A549 (cell line): ENCODE data around the gene TSPAN10. TPM values are rescaled to one million over a fixed set of nuclear protein-coding genes. Genes with fewer than 3 reads are reported as not detected.
A peak's percentile ranks its signal among the peaks of the same experiment; 100 is the strongest.

ENCODE experiments used
- ATAC-seq, 2 experiments: fragments of 200-7000 bp in 1 of 2; fragments of >200 bp in 1 of 2; cut with Nextera tagmentation in 1 of 2; cut with Tn5 transposase in 1 of 2; 3 replicates each; pipeline versions ENCODE4 v1.8.0 to v1.9.1; 2018 to 2020; ENCODE audit warnings: mild to moderate bottlenecking in 1 of 2, moderate library complexity in 1 of 2
- CTCF ChIA-PET: fragments of 300-600 bp; sonication (Branson Sonifier 250); formaldehyde crosslinking; extraction: SDS; loops from one replicate; lab custom pipeline; 2021; ENCODE audit warnings: antibody characterized with exemption, inconsistent platforms; lab: Yijun Ruan, JAX
- POLR2A ChIA-PET: fragments of 350-600 bp; formaldehyde crosslinking; extraction: SDS; loops from one replicate; lab custom pipeline; 2021; ENCODE audit warnings: antibody characterized with exemption, inconsistent platforms; lab: Yijun Ruan, JAX
- DNase-seq, 2 experiments: peaks; one replicate each; pipeline versions ENCODE4 v3.0.0 to v3.0.0-alpha.2; 2011 to 2016; ENCODE audit warnings: low read depth in 1 of 2, low spot score in 1 of 2
- FAIRE-seq: peaks from 2 replicates; lab custom pipeline; 2011; peaks lifted over from hg19 to GRCh38; lab: Jason Lieb, UNC
- H3K27ac ChIP-seq, 2 experiments: fragments of >200 bp; sonication (Bioruptor Twin); formaldehyde crosslinking; 3 replicates each; pipeline ENCODE4 v1.5.1; 2016 to 2017
- H3K4me1 ChIP-seq: fragments of >200 bp; sonication (Bioruptor Twin); formaldehyde crosslinking; 3 replicates; pipeline ENCODE4 v1.6.1; 2016
- H3K4me2 ChIP-seq: fragments of >200 bp; sonication (Bioruptor Twin); formaldehyde crosslinking; 3 replicates; pipeline ENCODE4 v1.6.1; 2016
- H3K4me3 ChIP-seq: fragments of >200 bp; sonication (Bioruptor Twin); formaldehyde crosslinking; 3 replicates; pipeline ENCODE4 v1.5.1; 2016
- H3K9me3 ChIP-seq: fragments of >200 bp; sonication (Bioruptor Twin); formaldehyde crosslinking; 3 replicates; pipeline ENCODE4 v1.6.1; 2016
- BHLHE40 ChIP-seq: IDR thresholded peaks from 2 replicates; pipeline ENCODE4 v1.6.1; 2012; ENCODE audit warnings: low read depth, low read length, inconsistent platforms
- CBX8 ChIP-seq: fragments of 200-600 bp; sonication (generic); IDR thresholded peaks from 2 replicates; pipeline ENCODE4 v1.6.1; 2016
- CHD2 ChIP-seq: fragments of 150-350 bp; IDR thresholded peaks from 2 replicates; pipeline ENCODE4 v1.6.1; 2014; ENCODE audit warnings: low read length; ENCODE audit not compliant: partially characterized antibody
- CHD4 ChIP-seq: fragments of 200-600 bp; sonication (generic); IDR thresholded peaks from 2 replicates; pipeline ENCODE4 v1.6.1; 2016; ENCODE audit warnings: antibody characterized with exemption, mild to moderate bottlenecking, borderline replicate concordance
- EHMT2 ChIP-seq: fragments of 200-600 bp; sonication (generic); IDR thresholded peaks from 2 replicates; pipeline ENCODE4 v1.6.1; 2016; ENCODE audit warnings: antibody characterized with exemption, low read depth, mild to moderate bottlenecking, moderate library complexity
- FOSL2 ChIP-seq, 2 experiments: fragments of 450-650 bp in 1 of 2; fragments of >200 bp in 1 of 2; sonication (Bioruptor Twin) in 1 of 2; formaldehyde crosslinking; IDR thresholded peaks; 2 replicates each; pipeline versions ENCODE4 v1.5.0 to v1.6.1; 2016 to 2020; ENCODE audit warnings: mild to moderate bottlenecking in 1 of 2, moderate library complexity in 1 of 2
- FOXS1 ChIP-seq: fragments of 250-450 bp; sonication (Bioruptor Pico); IDR thresholded peaks from 2 replicates; pipeline ENCODE4 v1.5.0; 2020; ENCODE audit warnings: mild to moderate bottlenecking, moderate library complexity
- GATA3 ChIP-seq: IDR thresholded peaks from 2 replicates; pipeline ENCODE4 v1.6.1; 2012; ENCODE audit warnings: borderline replicate concordance
- HEYL ChIP-seq: fragments of 250-450 bp; sonication (Bioruptor Pico); IDR thresholded peaks from 2 replicates; pipeline ENCODE4 v1.8.0; 2021; ENCODE audit warnings: mild to moderate bottlenecking, moderate library complexity
- JUN ChIP-seq, 2 experiments: fragments of >200 bp; sonication (Bioruptor Twin); formaldehyde crosslinking; IDR thresholded peaks; 2 replicates in 1 of 2; 3 replicates in 1 of 2; pipeline ENCODE4 v1.6.1; 2016 to 2017
- JUNB ChIP-seq: fragments of >200 bp; sonication (Bioruptor Twin); formaldehyde crosslinking; IDR thresholded peaks from 2 replicates; pipeline ENCODE4 v1.6.1; 2016
- MAFK ChIP-seq: fragments of 450-650 bp; IDR thresholded peaks from 2 replicates; pipeline ENCODE4 v1.6.1; 2014; ENCODE audit not compliant: partially characterized antibody
- NFE2L2 ChIP-seq: fragments of 150-350 bp; conservative IDR thresholded peaks from 2 replicates; pipeline ENCODE4 v1.6.1; 2014; ENCODE audit warnings: low read length
- NPAS2 ChIP-seq: fragments of 250-450 bp; sonication (Bioruptor Pico); IDR thresholded peaks from 2 replicates; pipeline ENCODE4 v1.8.0; 2022; ENCODE audit warnings: mild to moderate bottlenecking, moderate library complexity, borderline replicate concordance
- PHF8 ChIP-seq: fragments of 200-600 bp; sonication (generic); IDR thresholded peaks from 2 replicates; pipeline ENCODE4 v1.6.1; 2016; ENCODE audit warnings: low read depth, mild to moderate bottlenecking, antibody characterized with exemption, moderate library complexity, borderline replicate concordance
- POLR2AphosphoS2 ChIP-seq: conservative IDR thresholded peaks from 2 replicates; pipeline ENCODE4 v1.6.1; 2012; ENCODE audit warnings: low read length, improper control_type of control experiment, inconsistent platforms
- RAD21 ChIP-seq, 2 experiments: fragments of >200 bp in 1 of 2; sonication (Bioruptor Twin) in 1 of 2; formaldehyde crosslinking in 1 of 2; IDR thresholded peaks in 1 of 2; conservative IDR thresholded peaks in 1 of 2; 2 replicates in 1 of 2; 3 replicates in 1 of 2; pipeline ENCODE4 v1.6.1; 2012 to 2018; ENCODE audit warnings: inconsistent platforms in 1 of 2
- RCOR1 ChIP-seq: fragments of 150-350 bp; IDR thresholded peaks from 2 replicates; pipeline ENCODE4 v1.6.1; 2014; ENCODE audit warnings: antibody characterized with exemption, low read length, low read depth
- RFX5 ChIP-seq: fragments of 450-650 bp; IDR thresholded peaks from 2 replicates; pipeline ENCODE4 v1.7.1; 2014; ENCODE audit warnings: antibody characterized with exemption, mild to moderate bottlenecking, moderate library complexity
- SREBF2 ChIP-seq: fragments of 450-650 bp; IDR thresholded peaks from 2 replicates; pipeline ENCODE4 v1.6.1; 2014; ENCODE audit warnings: mild to moderate bottlenecking, moderate library complexity
- TFCP2L1 ChIP-seq: fragments of 250-450 bp; sonication (Bioruptor Pico); IDR thresholded peaks from 2 replicates; pipeline ENCODE4 v1.5.0; 2021; ENCODE audit warnings: mild to moderate bottlenecking
- WGBS: methylation state at CpG from one replicate; pipeline ENCODE4 v1.1.6; 2017; ENCODE audit errors: missing lambda C conversion rate; 5-methylcytosine and 5-hydroxymethylcytosine counted together
- polyA plus RNA-seq, 4 experiments: library from polyadenylated mRNA; depleted of rRNA in 3 of 4; stranded (reverse); fragments of >200 nt; fragmentation: RNase III in 1 of 4; extraction: RNeasy Plus Mini Kit Qiagen cat#74134 plus additional on column Dnase treatment in 1 of 4; gene quantifications; 2 replicates in 3 of 4; 3 replicates in 1 of 4; pipeline ENCODE4 v1.2.3, GENCODE V29; 2011 to 2017
- TF ChIP-seq, protein P1 (sequence below): fragments of 150-350 bp; IDR thresholded peaks from 2 replicates; pipeline ENCODE4 v1.6.1; 2014; ENCODE audit warnings: low read depth, mild to moderate bottlenecking, low read length
- TF ChIP-seq, protein P2 (sequence below): fragments of 250-450 bp; sonication (Bioruptor Pico); IDR thresholded peaks from 2 replicates; pipeline ENCODE4 v1.5.0; 2021; ENCODE audit warnings: mild to moderate bottlenecking, moderate library complexity, borderline replicate concordance
- TF ChIP-seq, protein P3 (sequence below): IDR thresholded peaks from 2 replicates; pipeline ENCODE4 v1.6.1; 2012
- TF ChIP-seq, protein P4 (sequence below): fragments of 450-650 bp; IDR thresholded peaks from 2 replicates; pipeline ENCODE4 v1.6.1; 2014; ENCODE audit warnings: antibody characterized with exemption

Gene TSPAN10
- polyA plus RNA-seq, 2 of the 4 experiments (the other 2 are of a cell fraction): 1.4 to 6.3 TPM

DNA sequence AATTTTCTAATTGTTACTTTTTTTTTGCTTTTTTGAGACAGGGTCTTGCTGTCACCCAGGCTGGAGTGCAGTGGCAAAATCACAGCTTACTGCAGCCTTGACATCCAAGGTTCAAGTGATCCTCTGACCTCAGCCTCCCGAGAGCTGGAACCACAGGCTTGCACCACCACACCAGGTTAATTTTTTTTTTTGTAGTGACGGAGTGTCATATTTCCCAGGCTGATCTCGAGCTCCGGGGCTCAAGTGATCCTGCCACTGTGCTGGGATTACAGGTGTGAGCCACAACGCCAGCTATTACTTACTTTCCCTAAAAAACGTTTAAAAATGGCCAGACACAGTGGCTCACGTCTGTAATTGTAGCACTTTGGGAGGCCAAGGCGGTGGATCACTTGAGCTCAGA is 6.7 kb upstream of the TSPAN10 start (continued):
- TF ChIP-seq, protein P1, sequence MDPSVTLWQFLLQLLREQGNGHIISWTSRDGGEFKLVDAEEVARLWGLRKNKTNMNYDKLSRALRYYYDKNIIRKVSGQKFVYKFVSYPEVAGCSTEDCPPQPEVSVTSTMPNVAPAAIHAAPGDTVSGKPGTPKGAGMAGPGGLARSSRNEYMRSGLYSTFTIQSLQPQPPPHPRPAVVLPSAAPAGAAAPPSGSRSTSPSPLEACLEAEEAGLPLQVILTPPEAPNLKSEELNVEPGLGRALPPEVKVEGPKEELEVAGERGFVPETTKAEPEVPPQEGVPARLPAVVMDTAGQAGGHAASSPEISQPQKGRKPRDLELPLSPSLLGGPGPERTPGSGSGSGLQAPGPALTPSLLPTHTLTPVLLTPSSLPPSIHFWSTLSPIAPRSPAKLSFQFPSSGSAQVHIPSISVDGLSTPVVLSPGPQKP: no peak
- TF ChIP-seq, protein P2, sequence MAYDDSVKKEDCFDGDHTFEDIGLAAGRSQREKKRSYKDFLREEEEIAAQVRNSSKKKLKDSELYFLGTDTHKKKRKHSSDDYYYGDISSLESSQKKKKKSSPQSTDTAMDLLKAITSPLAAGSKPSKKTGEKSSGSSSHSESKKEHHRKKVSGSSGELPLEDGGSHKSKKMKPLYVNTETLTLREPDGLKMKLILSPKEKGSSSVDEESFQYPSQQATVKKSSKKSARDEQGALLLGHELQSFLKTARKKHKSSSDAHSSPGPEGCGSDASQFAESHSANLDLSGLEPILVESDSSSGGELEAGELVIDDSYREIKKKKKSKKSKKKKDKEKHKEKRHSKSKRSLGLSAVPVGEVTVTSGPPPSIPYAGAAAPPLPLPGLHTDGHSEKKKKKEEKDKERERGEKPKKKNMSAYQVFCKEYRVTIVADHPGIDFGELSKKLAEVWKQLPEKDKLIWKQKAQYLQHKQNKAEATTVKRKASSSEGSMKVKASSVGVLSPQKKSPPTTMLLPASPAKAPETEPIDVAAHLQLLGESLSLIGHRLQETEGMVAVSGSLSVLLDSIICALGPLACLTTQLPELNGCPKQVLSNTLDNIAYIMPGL (CRISPR knock-in tag): no peak
- TF ChIP-seq, protein P3, sequence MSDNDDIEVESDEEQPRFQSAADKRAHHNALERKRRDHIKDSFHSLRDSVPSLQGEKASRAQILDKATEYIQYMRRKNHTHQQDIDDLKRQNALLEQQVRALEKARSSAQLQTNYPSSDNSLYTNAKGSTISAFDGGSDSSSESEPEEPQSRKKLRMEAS: no peak
- TF ChIP-seq RCOR1: no peak
- TF ChIP-seq HEYL: no peak
- TF ChIP-seq GATA3: no peak
- no peak for TF ChIP-seq PHF8

DNA sequence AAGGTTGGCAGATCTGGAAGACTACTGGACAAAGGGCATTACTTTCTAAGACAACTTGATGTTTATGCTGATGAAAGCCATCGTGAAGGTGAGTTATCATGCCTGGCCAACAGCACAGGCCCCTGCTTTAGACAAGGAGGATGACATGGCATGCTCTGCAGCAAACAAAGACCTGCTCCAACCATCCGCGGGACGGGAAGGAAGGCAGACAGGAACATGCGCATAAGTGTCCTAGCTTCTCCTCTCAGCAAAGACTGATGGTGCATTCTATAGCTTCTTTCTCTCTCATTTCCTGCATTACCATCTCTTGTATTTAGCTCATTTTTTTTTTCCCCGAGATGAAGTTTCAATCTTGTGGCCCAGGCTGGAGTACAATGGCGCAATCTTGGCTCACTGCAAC is 5.5 kb upstream of the TSPAN10 start:
- no peak for ATAC-seq
- WGBS: 89% methylated on average over 7 of the region's 7 CpGs
- DNase-seq: no peak
- Histone ChIP-seq H3K27ac (no peak overlapping the region), H3K4me3 (no peak overlapping the region), H3K9me3 (no peaks in the 10 kb centered on the region), H3K4me2 (no peak overlapping the region), H3K4me1 (peaks cover 15% of the 10 kb centered on the region)
- ChIA-PET CTCF (interaction anchor here (0.8 to 4.6 kb wide), 7 partner anchors 11 to 74 kb away, joined by 3 to 20 read pairs (median 4); partner anchors contain the start of gene PDE6G), POLR2A (interaction anchor here (1.0 kb wide), 1 partner anchor 24 kb away, joined by 3 read pairs; no protein-coding TSS in a partner anchor)
- no peak for FAIRE-seq
- TF ChIP-seq JUNB: no peak
- no peak for TF ChIP-seq SREBF2
- no peak for TF ChIP-seq BHLHE40
- no peak for TF ChIP-seq GATA3
- no peak for TF ChIP-seq TFCP2L1 (CRISPR knock-in tag)
- TF ChIP-seq NPAS2 (CRISPR knock-in tag): no peak
- no peak for TF ChIP-seq CHD4
- no peak for TF ChIP-seq FOXS1 (CRISPR knock-in tag)
- TF ChIP-seq MAFK: no peak
- no peak for TF ChIP-seq JUN (IDR thresholded peaks at IDR 0.05)
- TF ChIP-seq CBX8: no peak
- TF ChIP-seq NFE2L2: no peak
- no peak for TF ChIP-seq CHD2
- no peak for TF ChIP-seq EHMT2
- no peak for TF ChIP-seq POLR2AphosphoS2
- no peak for TF ChIP-seq RFX5
- TF ChIP-seq, protein P4, sequence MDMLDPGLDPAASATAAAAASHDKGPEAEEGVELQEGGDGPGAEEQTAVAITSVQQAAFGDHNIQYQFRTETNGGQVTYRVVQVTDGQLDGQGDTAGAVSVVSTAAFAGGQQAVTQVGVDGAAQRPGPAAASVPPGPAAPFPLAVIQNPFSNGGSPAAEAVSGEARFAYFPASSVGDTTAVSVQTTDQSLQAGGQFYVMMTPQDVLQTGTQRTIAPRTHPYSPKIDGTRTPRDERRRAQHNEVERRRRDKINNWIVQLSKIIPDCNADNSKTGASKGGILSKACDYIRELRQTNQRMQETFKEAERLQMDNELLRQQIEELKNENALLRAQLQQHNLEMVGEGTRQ: no peak

DNA sequence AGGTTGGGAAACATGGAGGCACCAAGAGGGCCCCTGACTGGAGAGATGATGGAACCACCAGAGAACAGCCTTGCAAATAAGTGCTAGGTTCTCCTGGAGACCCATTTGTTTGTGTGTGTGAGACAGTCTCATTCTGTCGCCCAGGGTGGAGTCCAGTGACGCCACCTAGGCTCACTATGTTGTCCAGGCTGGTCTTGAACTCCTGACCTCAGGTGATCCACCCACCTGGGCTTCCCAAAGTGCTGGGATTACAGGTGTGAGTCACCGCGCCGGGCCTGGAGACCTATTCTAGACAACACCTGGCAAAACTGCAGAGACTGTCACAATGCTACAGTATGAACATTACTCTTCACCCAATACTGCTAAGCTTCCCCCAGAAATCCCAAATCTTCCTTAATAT is 1.6 kb upstream of the TSPAN10 start:
- peak in 1 of 2 experiments; percentile 14; a peak in 3 of 6 replicates for ATAC-seq
- no peak for DNase-seq
- ChIA-PET CTCF (interaction anchor here (1.0 to 2.2 kb wide), 2 partner anchors 20 to 34 kb away, joined by 4 to 10 read pairs; no protein-coding TSS in a partner anchor), POLR2A (interaction anchor here (0.6 kb wide), 1 partner anchor 327 kb away, joined by 3 read pairs; no protein-coding TSS in a partner anchor)
- peak overlapping the region; percentile 79 for H3K4me3 ChIP-seq
- peaks cover 19% of the 10 kb centered on the region for H3K4me1 ChIP-seq
- no peaks in the 10 kb centered on the region for H3K9me3 ChIP-seq
- peak overlapping the region; percentile 88 for H3K4me2 ChIP-seq
- peak overlapping the region; percentile 97; a peak in 5 of 6 replicates for H3K27ac ChIP-seq
- FAIRE-seq: no peak
- WGBS: 70% methylated on average over 5 of the region's 5 CpGs
- TF ChIP-seq FOSL2 (IDR thresholded peaks at IDR 0.05) (no peak), FOSL2 (CRISPR knock-in tag; IDR thresholded peaks at IDR 0.05) (peak; percentile 40; the same call in 1 of the 2 replicates), RAD21 (conservative IDR thresholded peaks at IDR 0.05 in 1 of 2, IDR thresholded peaks at IDR 0.05 in 1 of 2) (no peak)
